DOHH2 (cell line): ENCODE results near the gene ZNF106.

Source experiments
- CTCF ChIP-seq: fragments of 200-600 bp; sonication (generic); IDR thresholded peaks from one replicate; pipeline ENCODE4 v1.5.1; 2014; ENCODE audit warnings: antibody characterized with exemption, mild to moderate bottlenecking, low read depth, low read length; ENCODE audit not compliant: poor library complexity, severe bottlenecking
- EZH2phosphoT487 ChIP-seq: fragments of 200-600 bp; sonication (generic); IDR thresholded peaks from 2 replicates; pipeline ENCODE4 v1.6.1; 2017; ENCODE audit warnings: borderline replicate concordance, mild to moderate bottlenecking, antibody characterized with exemption, low read length, moderate library complexity, mixed read lengths

GRCh38 chr15:42371096-42371495 is 119.8 kb downstream of the ZNF106 start:
- TF ChIP-seq CTCF (no peak), EZH2phosphoT487 (no peak)
